AG04450 (cell line): Measurements from ENCODE around the gene RNF212. TPM values are rescaled to one million over a fixed set of nuclear protein-coding genes. Genes with fewer than 3 reads are reported as not detected.

Experiments used
- CTCF ChIA-PET: fragments of 300-600, 350-600 bp; formaldehyde crosslinking; extraction: SDS; loops from one replicate; lab custom pipeline; 2022; ENCODE audit warnings: antibody characterized with exemption, inconsistent platforms; lab: Charles Lee
- POLR2A ChIA-PET: fragments of 350-600 bp; formaldehyde crosslinking; extraction: SDS; loops from one replicate; lab custom pipeline; 2021; ENCODE audit warnings: antibody characterized with exemption, inconsistent platforms; lab: Yijun Ruan, JAX
- DNase-seq: peaks from one replicate; pipeline ENCODE4 v3.0.0-alpha.2; 2011; ENCODE audit warnings: low read depth, low spot score
- H3K27ac ChIP-seq: one replicate; pipeline ENCODE4 v1.5.1; 2012; ENCODE audit warnings: low read depth, low read length, control low read depth
- H3K27me3 ChIP-seq: one replicate; pipeline ENCODE4 v1.6.0; 2012; ENCODE audit warnings: low read length; ENCODE audit not compliant: control insufficient read depth, insufficient read depth
- H3K4me3 ChIP-seq: 2 replicates; pipeline ENCODE4 v1.5.1; 2011; ENCODE audit warnings: mild to moderate bottlenecking, low read depth, low read length, control low read depth
- H3K9me3 ChIP-seq: 2 replicates; pipeline ENCODE4 v1.5.1; 2012; ENCODE audit warnings: low read length; ENCODE audit not compliant: control insufficient read depth, insufficient read depth
- polyA minus RNA-seq: library from RNA; depleted of rRNA, polyadenylated mRNA; stranded (reverse); fragments of >200 nt; gene quantifications from 2 replicates; pipeline ENCODE4 v1.2.3, GENCODE V29; 2011; rRNA and poly(A)+ RNA removed
- polyA plus RNA-seq: library from polyadenylated mRNA; depleted of rRNA; stranded (reverse); fragments of >200 nt; gene quantifications from 2 replicates; pipeline ENCODE4 v1.2.3, GENCODE V29; 2011; rRNA removed
- TF ChIP-seq, protein P1 (sequence below): IDR thresholded peaks from 2 replicates; pipeline ENCODE4 v1.5.1; 2011; ENCODE audit warnings: low read depth, low read length, control low read depth, inconsistent platforms

Gene RNF212, protein sequence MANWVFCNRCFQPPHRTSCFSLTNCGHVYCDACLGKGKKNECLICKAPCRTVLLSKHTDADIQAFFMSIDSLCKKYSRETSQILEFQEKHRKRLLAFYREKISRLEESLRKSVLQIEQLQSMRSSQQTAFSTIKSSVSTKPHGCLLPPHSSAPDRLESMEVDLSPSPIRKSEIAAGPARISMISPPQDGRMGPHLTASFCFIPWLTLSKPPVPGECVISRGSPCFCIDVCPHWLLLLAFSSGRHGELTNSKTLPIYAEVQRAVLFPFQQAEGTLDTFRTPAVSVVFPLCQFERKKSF
- polyA plus RNA-seq (0.52 and 0.88 TPM in 2 replicates), polyA minus RNA-seq (0.14 TPM in 1 of 2 replicates, not detected in the other)

DNA sequence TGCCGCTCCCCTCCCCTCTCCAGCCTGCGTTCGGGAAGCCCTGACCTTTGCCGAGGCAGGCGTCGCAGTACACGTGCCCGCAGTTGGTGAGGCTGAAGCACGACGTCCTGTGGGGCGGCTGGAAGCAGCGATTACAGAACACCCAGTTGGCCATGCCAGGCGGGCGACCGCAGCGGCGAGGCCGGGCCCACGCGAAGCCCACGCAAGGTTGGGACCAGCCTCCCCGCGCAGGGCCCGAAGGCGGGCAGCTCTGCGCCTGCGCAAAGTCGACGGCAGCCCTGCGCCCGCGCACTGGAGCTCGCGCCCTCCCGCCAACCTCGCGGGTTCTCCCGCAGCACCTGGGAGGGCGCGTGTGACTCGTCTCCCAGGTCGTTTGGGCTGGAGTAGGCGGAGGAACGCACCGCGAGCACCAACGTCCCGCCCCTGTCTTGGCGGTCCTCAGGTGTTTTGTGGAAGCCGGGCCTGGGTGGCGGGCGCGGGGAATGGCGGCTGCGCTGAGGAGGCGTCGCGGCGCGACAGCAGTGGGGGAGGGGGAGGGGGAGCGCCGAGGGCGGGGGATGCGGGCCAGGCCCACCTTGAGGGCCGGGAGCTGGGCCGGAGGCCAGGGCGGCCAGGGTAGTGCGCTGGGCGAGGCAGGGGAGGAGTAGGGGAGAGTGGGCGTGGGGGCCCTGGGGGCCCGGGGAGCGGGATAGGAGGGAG is at the start of gene RNF212:
TSS of gene RNF212 (minus strand) at position 254 of the 699 bp plus-strand sequence. CDS start at position 154, 100 bp downstream.
- CTCF ChIA-PET: interaction anchor here (1.2 to 2.4 kb wide), 2 partner anchors 18 to 155 kb away, joined by 3 to 8 read pairs; no protein-coding TSS in a partner anchor

DNA sequence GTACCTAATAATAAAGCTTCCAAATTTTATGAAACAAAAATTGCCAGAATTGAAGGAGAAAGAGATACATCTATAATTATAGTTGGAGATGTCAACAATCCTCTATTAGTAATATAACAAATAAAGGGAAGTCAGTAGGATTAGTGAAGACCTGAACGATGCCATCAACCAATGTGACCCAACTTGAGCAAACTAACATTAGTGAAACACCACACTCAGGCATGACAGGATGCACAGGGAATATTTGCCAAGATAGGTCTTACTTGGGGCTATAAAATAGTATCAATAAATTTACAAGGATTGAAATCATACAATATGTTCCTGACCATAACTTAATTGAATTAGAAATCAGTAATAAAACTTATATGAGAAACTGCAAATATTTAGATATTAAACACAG is 47.0 kb upstream of the RNF212 start:
- POLR2A ChIA-PET: no interaction called here

More for the DNA sequence above, at the start of gene RNF212:
- H3K9me3 ChIP-seq: peaks cover 2% of the 10 kb centered on the region; the same call in 1 of the 2 replicates
- no peak within 1 kb of the TSS for H3K27ac ChIP-seq
- TF ChIP-seq, protein P1, sequence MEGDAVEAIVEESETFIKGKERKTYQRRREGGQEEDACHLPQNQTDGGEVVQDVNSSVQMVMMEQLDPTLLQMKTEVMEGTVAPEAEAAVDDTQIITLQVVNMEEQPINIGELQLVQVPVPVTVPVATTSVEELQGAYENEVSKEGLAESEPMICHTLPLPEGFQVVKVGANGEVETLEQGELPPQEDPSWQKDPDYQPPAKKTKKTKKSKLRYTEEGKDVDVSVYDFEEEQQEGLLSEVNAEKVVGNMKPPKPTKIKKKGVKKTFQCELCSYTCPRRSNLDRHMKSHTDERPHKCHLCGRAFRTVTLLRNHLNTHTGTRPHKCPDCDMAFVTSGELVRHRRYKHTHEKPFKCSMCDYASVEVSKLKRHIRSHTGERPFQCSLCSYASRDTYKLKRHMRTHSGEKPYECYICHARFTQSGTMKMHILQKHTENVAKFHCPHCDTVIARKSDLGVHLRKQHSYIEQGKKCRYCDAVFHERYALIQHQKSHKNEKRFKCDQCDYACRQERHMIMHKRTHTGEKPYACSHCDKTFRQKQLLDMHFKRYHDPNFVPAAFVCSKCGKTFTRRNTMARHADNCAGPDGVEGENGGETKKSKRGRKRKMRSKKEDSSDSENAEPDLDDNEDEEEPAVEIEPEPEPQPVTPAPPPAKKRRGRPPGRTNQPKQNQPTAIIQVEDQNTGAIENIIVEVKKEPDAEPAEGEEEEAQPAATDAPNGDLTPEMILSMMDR: no peak
- no peak for DNase-seq
- peaks cover 35% of the 10 kb centered on the region for H3K27me3 ChIP-seq
- POLR2A ChIA-PET: no interaction called here
- no peak within 1 kb of the TSS for H3K4me3 ChIP-seq

DNA sequence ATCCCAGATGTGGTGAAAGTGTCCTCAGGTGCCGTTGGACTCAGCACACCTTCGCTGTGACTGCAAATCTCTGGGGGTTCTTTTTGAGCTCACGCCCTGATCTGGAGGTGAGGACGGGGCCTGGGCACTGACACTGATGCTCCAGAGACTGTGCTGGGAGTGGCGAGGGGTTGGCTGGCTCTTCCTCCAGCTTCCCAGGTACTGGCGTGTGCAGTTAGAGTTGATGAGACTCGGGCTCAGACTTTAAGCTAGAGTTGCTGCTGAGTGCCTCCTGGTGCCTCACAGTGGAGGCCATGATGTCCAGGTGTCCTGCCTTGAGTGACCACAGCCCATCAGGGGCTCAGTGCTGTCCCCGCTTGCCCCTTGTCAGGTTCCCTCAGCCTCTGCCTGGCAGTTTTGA is 42.7 kb upstream of the RNF212 start:
- ChIA-PET POLR2A (no interaction called here), CTCF (interaction anchor here (1.8 kb wide), 1 partner anchor 10 kb away, joined by 7 read pairs; no protein-coding TSS in a partner anchor)
- TF ChIP-seq, protein P1: no peak
- DNase-seq: no peak
- peaks cover 10% of the 10 kb centered on the region for H3K9me3 ChIP-seq
- no peak overlapping the region for H3K27ac ChIP-seq
- H3K27me3 ChIP-seq: peaks cover 34% of the 10 kb centered on the region
- H3K4me3 ChIP-seq: no peak overlapping the region

More for the DNA sequence above, 47.0 kb upstream of the RNF212 start:
- DNase-seq: no peak
- H3K9me3 ChIP-seq: peaks cover 7% of the 10 kb centered on the region
- TF ChIP-seq, protein P1: no peak
- H3K27ac ChIP-seq: no peak overlapping the region
- CTCF ChIA-PET: no interaction called here
- no peak overlapping the region for H3K4me3 ChIP-seq
- peaks cover 24% of the 10 kb centered on the region for H3K27me3 ChIP-seq

DNA sequence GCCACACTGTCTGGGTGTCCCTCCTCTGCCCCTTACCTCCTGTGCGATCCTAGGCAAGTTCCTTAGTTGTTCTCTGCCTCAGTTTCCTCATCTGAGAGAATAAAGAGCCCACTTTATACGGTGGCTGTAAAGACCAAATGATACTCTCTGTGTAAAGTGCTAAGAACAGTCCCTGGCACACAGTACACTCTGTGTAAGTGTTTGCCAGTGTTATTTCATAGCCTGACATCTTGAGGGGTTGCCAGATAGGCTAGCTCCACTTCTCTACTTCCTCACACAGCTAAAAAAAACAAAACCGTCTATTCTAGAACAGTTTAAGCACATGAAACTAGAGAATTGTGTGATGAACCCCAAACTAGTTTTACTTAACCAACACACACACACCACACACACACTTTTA is 42.0 kb upstream of the RNF212 start:
- CTCF ChIA-PET: interaction anchor here (1.4 kb wide), 1 partner anchor 12 kb away, joined by 4 read pairs; no protein-coding TSS in a partner anchor
- Histone ChIP-seq H3K9me3 (peaks cover 18% of the 10 kb centered on the region), H3K4me3 (no peak overlapping the region), H3K27me3 (peaks cover 34% of the 10 kb centered on the region), H3K27ac (no peak overlapping the region)
- no peak for DNase-seq
- TF ChIP-seq, protein P1: no peak
- POLR2A ChIA-PET: no interaction called here
